HG02885 (cell line): Measurements from ENCODE around the gene FAM13A.
A peak's percentile ranks its signal among the peaks of the same experiment; 100 is the strongest.

ENCODE experiments used
- ATAC-seq: cut with Tn5 transposase; IDR thresholded peaks from one replicate; pipeline ENCODE4 v1.9.1; 2021; ENCODE audit warnings: mild to moderate bottlenecking; ENCODE audit not compliant: unreplicated experiment, poor library complexity

The FAM13A gene

DNA sequence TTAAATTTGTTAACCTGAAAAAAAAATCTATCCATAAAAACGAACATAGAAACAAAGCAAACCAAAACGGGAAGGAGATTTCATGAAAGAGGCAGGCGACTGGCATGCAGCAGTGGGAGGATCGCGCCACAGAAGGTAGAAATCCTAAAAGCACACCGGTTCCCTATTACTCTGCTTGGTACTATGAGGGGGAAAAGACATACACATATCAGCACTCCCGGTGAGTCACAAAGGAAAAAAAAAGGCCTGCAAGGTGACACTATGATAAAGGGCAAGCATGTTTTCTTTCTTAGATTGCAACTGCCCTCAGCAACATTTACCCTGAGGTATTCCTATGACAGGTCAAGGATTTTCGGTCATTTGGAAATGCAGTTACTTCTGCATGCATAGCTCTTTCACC lies 298.7 kb downstream of the FAM13A start:
- no peak for ATAC-seq

DNA sequence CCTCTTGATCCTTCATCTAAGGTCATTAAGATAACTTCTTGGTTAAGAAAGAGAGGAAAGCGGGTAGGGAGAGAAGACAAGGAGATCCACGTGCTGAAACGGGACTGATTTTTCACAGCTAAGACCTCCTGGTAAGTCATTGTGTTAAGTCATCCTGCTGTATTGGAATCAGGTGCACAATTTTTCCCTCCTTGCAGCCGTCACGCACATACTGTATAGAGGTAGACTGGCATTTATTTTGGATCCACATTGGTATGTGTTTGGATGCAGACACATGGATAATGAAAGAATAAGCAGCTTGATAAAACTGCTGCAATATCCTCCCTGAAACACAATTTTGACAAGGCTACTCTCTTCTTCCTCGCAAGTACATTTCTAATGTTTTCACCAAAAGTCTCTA lies 299.2 kb downstream of the FAM13A start:
- no peak for ATAC-seq

DNA sequence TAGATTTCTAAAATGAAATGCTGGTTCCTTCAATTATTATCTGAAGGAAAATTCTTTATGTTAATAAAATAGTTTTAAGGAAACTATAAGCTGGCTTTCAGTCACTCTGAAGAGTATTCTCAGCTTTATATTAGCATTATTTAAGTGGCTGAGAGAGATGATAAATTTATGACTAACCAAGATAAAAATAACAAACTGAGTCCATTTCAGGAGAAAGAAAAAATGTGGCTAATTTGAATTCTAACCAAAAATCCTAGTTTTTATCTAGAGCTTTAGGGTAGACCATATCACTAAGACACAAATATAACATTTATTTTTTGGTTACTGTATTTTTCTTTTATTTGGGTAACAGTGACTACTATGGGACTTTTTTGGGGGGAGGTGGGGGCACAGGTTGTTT lies 299.9 kb downstream of the FAM13A start:
- no peak for ATAC-seq

DNA sequence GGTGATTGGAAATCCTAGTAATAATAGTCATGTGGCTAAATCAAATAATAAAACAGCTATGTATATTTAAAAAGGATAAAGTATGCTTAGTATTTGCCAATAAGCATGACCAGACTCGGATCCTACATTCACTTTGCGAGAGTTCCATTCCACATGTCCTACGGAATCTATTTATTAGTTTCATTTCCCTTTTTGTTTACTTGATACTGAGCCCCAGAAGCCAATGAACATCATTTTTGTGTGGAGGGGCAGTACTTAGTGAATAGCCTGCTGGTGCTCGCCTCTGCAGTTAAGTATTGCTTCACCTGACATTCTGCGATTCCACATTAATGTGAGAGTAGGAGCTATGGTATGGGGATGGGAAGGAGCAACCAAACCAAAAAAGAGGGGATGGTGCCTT lies 300.8 kb downstream of the FAM13A start:
- no peak for ATAC-seq

DNA sequence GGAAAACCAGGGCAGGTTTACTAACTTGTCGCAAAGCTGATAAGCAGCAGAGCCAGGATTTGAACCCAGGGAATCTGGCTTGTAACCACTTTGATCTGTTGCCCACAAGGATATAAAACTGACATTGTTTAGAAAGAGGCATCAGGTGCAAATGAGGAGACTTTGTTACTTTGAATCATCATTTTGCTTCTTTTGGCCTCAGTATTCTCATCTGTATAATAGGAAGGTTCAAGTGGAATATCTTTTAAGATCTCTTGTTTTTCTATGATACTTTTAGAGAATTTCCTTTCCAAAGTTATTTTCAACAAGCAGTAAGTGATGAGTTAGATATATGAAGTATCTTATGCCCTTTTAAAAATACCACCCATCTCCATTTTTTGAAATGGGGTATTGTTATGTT lies 301.5 kb downstream of the FAM13A start:
- no peak for ATAC-seq

DNA sequence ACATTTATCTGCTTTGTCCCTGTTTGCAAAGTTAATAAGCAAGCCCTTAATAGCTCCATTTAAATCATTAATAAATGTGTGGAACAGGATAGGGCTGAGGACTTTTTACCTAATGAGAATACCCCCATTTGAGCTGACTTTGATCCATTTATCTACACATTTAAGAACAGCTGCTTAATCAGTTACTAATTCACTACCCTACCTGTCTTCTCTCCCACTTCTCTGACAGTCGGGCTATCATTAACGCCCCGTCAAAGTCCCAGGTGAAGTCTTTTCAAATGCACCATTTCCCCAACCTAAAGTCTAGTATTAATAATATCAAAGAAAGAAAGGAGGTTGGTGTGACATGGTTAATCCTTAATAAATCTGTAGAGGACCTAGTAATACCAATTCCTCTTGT lies 302.2 kb downstream of the FAM13A start:
- ATAC-seq, result no peak

DNA sequence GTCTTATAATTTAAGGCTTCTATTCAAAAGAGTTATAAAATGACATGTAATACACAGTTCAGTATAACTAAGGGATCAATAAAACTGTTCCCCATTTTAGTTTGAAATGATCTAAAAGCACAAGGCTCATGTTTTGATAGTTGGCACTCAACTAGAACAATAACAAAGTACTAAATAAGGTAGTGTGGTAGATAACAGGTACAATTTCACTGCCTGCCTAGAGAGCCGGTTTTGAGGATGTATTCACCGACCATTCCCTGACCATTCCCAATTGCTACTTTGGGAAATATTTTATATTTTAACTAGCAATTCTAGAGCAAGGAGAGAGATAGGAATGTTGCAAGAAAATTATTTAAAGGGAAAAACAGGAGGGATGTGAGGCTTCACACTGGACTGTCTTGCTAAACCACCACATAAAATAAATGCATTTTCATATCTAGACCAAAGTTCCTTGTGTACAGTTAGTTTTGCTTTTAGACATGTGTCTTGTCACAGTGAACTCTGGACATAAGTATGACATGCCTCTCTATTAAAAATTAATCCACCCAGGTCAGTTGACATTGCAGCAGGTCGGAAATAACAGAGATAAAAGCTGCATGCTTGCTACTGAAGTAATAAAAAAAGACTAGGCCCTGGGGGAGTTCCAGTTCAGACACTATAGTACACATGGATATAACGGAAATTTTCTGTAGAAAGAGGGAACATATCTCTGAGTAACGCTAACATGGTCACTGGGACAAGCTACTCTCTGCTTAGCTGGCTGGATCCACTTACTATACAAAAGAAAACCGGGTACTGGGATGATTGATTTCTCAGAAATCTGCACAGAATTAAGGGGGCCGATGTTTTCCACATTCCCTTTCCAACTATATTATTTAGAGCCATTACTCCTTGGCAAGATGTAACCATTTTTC lies 303.1 kb downstream of the FAM13A start:
- no peak for ATAC-seq

DNA sequence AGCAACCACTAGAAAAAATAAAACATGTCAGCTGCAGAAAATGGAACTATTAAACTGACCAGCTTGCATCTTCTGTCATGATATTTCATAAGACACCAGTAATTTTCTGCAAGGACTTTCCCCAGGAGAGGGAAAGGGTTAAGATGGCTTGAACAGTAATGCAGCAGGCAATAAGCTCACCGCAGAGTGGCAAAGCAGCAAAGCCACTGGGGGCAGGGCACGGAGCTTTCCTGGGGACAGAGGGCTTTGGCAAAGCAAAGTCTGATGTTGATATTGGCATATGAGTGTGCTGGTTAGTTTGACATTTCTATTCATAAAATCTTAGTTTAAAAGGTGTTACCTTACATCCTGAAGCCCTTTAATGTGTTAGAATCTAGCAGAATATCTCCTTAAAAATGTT lies 304.2 kb downstream of the FAM13A start:
- ATAC-seq, result no peak

DNA sequence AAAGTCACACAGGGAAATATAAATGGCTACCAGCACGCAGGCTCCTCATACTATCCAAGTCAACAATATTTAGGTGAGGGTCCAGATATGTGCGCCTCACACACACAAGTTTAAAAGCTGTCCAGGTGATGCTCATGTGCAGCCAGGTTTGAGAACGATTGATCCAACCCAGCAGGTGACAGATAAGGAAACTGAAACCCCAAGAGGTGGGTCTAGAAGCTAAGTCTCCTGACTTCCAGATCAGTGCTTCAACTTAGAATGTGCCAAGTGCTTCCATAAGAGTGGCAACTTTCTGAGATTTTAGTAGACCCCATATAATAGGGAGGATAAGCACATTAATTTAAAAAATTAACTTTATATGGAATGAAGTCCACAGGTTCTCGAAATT lies 304.9 kb downstream of the FAM13A start:
- ATAC-seq, result no peak

DNA sequence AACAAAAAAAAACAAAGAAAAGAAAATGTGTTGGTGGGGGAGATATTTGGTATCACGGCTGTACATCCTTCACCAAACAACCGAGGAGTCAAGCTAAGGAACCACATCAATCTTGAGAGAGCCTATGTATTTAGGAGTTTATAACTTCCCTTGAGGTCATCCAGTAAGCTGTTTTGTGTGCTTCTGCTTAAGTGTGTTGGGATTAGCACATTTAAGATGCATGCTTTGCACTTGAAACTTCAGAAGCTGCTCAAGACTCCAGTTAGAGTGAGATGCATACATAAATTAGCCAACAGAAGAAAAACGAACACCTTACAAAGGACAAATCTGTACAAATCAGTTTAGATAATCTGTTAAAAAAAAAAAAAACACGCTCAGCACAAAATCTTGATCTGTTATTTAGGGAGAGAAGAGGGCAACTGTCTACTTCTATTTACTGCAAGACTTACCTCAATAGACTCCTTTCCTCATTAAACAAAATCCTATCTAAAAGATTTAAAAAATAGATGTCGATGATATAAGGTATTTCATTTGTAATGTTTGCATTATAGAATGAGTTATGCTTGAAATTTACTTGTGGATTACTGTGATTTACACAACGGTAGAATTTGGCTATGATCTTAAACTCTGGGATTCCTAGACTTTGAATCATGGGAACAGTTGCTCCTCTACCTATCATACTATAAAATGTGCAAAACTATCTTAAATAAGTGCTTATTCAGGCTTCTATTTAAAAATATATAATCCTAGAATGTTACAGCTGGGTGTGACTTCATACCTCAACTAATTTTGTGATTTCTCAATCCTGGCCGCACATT lies 305.5 kb downstream of the FAM13A start:
- ATAC-seq, result no peak

DNA sequence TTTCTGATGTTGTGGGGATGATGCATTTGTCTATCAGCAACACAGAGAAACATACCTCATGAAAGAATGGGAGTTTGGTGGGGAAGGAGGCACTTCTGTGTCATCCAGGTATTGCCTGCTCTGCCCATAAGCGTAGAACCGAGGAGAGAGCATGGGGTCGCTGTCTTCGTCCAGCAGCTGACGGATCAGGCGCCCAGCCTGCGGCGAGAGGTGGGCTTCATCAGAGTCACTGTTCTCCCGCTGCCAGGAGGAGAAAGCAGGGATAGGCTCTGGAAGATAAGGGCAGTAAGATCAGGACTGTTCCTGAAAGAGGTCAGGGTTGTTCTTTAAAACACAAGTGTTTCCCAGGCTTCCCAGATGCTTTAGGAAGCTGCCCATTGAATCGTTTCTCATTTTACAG lies 306.6 kb downstream of the FAM13A start:
- ATAC-seq, result no peak

DNA sequence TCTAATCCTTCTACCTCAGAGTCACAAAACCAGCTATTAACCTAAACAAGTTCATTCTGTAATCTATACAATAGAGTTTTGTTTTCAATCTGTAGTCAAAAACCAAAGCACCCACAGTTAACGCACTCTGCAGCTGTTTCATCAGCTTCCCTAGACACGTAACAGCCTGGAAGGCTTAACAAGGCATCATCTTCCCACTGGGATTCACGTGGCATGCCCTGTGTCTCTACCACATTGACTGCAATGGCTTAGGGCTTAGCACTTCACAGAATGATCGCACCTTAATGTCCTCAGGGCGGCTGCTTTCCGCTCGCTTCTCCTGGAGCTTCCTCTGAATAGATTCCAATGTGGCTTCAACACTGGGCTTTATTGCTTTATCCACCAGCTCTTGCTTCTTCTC lies 309.6 kb downstream of the FAM13A start:
- no peak for ATAC-seq

DNA sequence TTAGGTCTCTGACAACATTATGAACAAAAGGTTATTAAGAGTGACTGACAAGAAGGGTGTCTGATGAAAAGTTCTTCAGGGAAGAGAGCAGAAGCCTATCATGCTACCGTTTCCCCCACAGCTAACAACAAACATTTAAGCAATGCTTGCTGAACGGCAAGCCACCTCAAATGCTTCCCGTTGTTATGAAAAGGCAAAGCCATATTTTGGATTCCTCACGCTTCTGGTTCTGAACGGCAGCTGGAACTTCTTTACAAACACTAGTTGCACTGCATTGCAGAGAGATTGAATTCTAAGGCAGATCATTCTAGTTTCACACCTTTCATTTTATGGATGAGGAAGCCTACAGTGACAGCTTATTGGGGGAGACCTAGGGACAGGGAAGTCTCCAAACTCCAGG lies 310.8 kb downstream of the FAM13A start:
- no peak for ATAC-seq

DNA sequence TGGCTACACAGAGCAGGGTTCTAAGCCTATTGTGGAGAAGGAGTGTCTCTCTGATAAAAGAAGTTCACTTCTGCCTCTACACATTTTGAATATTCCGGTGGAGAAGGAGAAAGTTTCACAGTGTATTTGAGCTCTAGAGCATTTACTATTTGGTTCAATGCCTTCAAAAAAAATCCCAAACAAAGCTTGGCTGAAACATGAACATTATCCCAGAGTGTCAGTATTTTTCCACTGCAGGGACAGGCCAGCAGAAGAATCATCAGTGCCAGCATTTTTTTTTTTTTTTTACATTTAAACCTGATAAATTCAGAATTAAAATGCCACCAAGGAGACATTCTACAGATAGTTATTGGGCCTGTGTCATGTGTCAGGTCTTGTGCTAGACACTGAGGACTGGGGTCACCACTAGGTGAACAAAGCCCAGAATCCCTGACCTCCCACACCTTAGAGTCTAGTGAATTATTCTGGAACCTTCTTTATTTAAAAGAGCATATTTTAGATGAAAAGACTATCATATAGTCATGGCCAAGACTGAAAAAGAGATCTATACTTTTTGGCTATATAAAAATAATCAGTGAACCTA lies 311.3 kb downstream of the FAM13A start:
- no peak for ATAC-seq

DNA sequence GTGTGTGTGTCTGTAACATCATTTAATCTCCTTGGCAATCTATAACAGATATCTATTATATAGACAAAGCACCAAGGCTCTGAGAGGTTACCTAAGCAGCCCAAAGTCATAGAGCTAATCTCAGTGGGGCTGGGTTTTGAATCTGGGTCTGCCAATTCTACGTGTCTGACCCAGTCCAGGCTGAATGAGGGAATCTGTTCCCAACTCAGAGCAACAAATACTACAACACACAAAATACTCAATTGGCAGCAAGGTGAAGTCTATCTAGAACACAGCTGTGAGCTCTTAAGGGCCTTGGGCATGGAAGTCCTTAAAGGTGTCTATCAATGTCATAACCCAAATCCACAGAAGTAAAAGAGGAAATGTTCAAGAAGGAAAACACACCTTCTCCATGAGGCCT lies 311.8 kb downstream of the FAM13A start:
- ATAC-seq, result no peak

DNA sequence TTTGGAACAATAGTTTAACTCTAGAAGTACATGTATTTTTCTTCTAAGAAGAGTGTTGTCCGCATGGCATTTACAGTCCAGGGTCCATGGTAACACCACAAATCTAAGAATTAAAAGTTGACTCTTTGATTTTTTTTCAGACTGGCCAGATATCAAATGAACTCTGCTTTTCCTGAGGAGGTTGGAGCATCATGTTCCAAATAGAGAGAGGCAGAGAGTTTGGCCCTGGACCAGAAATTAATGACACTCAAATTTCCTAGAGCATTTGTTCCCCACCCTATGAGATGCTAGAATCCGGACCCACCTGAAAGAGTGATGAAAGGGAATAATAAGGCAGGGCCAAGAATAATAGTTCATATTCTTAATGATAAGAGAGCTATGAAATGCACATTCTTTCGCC lies 312.4 kb downstream of the FAM13A start:
- no peak for ATAC-seq

DNA sequence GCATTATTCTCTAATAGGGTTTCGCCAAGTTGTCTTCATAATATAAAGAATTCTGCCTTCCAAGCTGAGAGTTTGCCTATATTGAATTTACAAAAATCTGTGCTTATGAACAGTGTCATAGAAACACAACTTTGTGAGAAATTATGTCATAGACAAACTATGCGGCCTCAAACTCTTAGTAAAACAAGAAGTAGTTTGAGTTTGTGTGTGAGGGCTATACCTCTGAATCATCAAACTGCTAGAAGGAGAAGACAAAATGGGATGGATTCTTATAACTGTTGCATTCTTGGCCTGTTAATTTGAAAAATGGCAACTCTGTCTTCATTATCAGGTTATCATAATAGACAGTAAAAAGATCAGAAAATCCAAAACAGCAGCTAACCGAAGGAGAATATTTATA lies 313.3 kb downstream of the FAM13A start:
- ATAC-seq, result no peak

DNA sequence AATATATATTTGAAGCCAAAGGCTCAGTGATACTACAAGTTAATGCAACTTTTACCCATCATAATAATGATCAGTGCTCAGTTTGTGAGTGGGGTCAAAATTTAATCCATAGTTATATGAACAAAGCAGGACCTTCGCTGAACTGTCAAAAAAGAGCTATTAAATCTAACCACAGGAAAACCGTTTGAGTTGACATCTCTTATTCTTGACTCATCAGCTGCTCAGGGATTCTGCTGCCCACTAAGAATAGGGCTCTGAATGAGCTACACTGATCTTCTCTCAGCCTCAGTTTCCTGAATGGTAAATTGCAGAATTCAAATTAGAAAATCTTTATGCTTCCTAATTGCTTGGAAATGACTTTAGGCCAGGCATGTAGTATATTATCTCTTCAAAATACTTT lies 314.4 kb downstream of the FAM13A start:
- ATAC-seq, result no peak

DNA sequence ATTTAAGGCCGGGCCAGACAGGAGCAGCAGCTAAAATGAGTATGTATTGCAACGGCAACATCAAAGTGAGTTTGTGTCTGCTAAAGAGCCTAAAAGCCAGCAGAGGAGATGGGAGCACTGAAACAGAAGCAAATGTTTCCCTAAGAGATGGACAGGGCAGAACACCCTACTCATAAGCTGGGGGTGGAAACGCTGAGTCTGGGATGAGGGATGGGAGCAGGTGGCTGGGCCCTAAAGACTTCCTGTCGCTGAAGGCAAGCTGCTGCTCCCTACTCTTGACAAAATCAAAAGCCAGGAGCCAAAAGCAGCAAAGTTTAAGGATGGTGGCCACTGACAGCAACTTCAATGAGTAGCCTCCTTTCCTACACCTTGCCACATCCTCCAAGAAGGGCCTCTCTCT lies 318.8 kb downstream of the FAM13A start:
- ATAC-seq, result no peak

DNA sequence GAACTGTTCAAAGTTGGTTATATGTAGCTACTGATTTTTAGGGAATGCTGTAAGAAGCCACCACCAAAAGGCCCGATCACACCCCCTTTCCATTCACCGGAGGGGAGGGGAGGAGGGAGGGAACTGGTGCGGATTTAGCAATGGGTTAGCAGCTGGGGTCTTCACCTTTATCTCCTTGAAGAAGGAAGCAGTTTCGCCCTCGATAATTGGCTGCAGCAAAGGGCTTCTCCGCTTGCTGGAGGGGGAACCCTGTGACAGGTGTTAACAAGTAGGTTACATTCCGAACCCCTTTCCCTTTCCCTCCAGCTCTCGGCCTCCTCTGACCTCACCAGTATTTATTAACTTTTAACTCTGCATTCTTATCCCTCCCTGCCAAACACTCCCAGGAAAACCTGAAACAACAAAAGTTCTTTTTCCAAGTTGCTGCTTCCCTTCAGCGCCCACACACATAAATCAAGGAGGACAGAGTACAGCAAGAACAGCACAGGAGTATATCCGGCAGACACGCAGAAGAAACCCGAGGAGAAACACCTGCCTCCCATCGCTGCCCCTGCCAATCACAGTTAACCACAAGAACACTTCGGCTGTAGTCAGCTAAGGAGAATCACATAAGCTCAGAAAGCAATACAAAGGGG lies 319.6 kb downstream of the FAM13A start:
- peak; percentile 84 for ATAC-seq

DNA sequence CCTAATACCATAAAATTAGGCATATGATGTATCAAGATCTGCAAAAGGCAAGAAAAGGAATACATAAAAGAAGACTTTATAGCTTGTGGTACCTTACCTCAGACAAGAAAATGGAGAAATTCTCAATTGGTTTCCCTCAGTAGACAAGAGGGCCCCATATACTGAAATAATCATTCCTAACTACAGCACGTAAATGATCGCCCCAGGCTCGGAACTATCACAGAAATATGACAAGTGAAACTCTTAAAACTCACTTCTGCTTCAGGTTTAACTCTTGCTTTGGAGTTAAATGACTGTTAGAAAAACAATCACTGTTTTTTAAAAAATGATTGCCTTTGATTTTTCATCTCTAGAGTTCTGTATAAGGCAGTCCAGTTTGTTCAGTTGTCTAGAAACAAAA lies 320.7 kb downstream of the FAM13A start:
- ATAC-seq, result no peak
